Trophoblast cell (in vitro differentiated cells and primary cell): ENCODE data around the gene TMUB2.

Experiments
- DNase-seq, 2 donors: peaks; one replicate each; pipeline ENCODE4 v3.0.0-alpha.2; 2016
- H2AFZ ChIP-seq: 2 replicates; pipeline ENCODE4 v1.6.1; 2013; ENCODE audit warnings: low read length, moderate library complexity, mild to moderate bottlenecking; ENCODE audit not compliant: insufficient read depth, poor library complexity
- H2AK5ac ChIP-seq: 2 replicates; pipeline ENCODE4 v1.6.1; 2013; ENCODE audit warnings: mild to moderate bottlenecking, low read length
- H2BK120ac ChIP-seq: 2 replicates; pipeline ENCODE4 v1.6.1; 2013; ENCODE audit warnings: low read length, mild to moderate bottlenecking, moderate library complexity; ENCODE audit not compliant: insufficient read depth, poor library complexity
- H2BK12ac ChIP-seq: 2 replicates; pipeline ENCODE4 v1.6.1; 2013; ENCODE audit warnings: mild to moderate bottlenecking, low read length, moderate library complexity
- H2BK5ac ChIP-seq: 2 replicates; pipeline ENCODE4 v1.6.1; 2013; ENCODE audit warnings: low read length, low read depth, moderate library complexity, mild to moderate bottlenecking; ENCODE audit not compliant: poor library complexity
- H3K14ac ChIP-seq: 2 replicates; pipeline ENCODE4 v1.6.1; 2013; ENCODE audit warnings: mild to moderate bottlenecking, low read length
- H3K18ac ChIP-seq: 2 replicates; pipeline ENCODE4 v1.6.1; 2013; ENCODE audit warnings: mild to moderate bottlenecking, low read length
- H3K23ac ChIP-seq: 2 replicates; pipeline ENCODE4 v1.6.1; 2013; ENCODE audit warnings: low read length
- H3K27ac ChIP-seq: 2 replicates; pipeline ENCODE4 v1.5.1; 2013; ENCODE audit warnings: low read depth, mild to moderate bottlenecking, inconsistent platforms, low read length, moderate library complexity
- H3K27me3 ChIP-seq: 2 replicates; pipeline ENCODE4 v1.6.1; 2013; ENCODE audit warnings: inconsistent platforms, mild to moderate bottlenecking, low read length, moderate library complexity; ENCODE audit not compliant: insufficient read depth
- H3K36me3 ChIP-seq, 2 experiments: 1 replicate in 1 of 2; 2 replicates in 1 of 2; pipeline ENCODE4 v1.6.1; 2013; ENCODE audit warnings: low read length in 2 of 2, mild to moderate bottlenecking in 2 of 2, moderate library complexity in 1 of 2; ENCODE audit not compliant: insufficient read depth in 2 of 2, control insufficient read depth in 1 of 2
- H3K4ac ChIP-seq: 2 replicates; pipeline ENCODE4 v1.6.1; 2013; ENCODE audit warnings: low read depth, mild to moderate bottlenecking, low read length, moderate library complexity
- H3K4me1 ChIP-seq, 2 experiments: 1 replicate in 1 of 2; 2 replicates in 1 of 2; pipeline ENCODE4 v1.6.1; 2013; ENCODE audit warnings: low read length in 2 of 2, mild to moderate bottlenecking in 2 of 2, moderate library complexity in 1 of 2; ENCODE audit not compliant: insufficient read depth in 2 of 2, control insufficient read depth in 1 of 2
- H3K4me2 ChIP-seq: 2 replicates; pipeline ENCODE4 v1.6.1; 2013; ENCODE audit warnings: inconsistent platforms, mild to moderate bottlenecking, low read length, moderate library complexity
- H3K4me3 ChIP-seq: 2 replicates; pipeline ENCODE4 v1.5.1; 2013; ENCODE audit warnings: mild to moderate bottlenecking, low read depth, low read length, inconsistent platforms
- H3K79me1 ChIP-seq: one replicate; pipeline ENCODE4 v1.6.1; 2013; ENCODE audit warnings: low read length
- H3K79me2 ChIP-seq: 2 replicates; pipeline ENCODE4 v1.6.1; 2013; ENCODE audit warnings: low read length, mild to moderate bottlenecking; ENCODE audit not compliant: control insufficient read depth, insufficient read depth, poor library complexity
- H3K9ac ChIP-seq: 2 replicates; pipeline ENCODE4 v1.6.1; 2013; ENCODE audit warnings: mild to moderate bottlenecking, low read length
- H3K9me3 ChIP-seq: 2 replicates; pipeline ENCODE4 v1.6.1; 2013; ENCODE audit warnings: low read depth, mild to moderate bottlenecking, control low read depth, inconsistent platforms, low read length; ENCODE audit not compliant: insufficient read depth
- H4K12ac ChIP-seq: 2 replicates; pipeline ENCODE4 v1.6.1; 2013; ENCODE audit warnings: low read depth, mild to moderate bottlenecking, low read length, moderate library complexity
- H4K8ac ChIP-seq: 2 replicates; pipeline ENCODE4 v1.6.1; 2013; ENCODE audit warnings: low read depth, mild to moderate bottlenecking, low read length, moderate library complexity
- H4K91ac ChIP-seq: one replicate; pipeline ENCODE4 v1.6.1; 2013; ENCODE audit warnings: low read depth, mild to moderate bottlenecking, low read length, moderate library complexity
- WGBS: extraction: QIAGEN DNeasy Blood & Tissue Kit; methylation state at CpG from one replicate; pipeline ENCODE4 v1.1.7; 2013; ENCODE audit warnings: missing lambda C conversion rate; ENCODE audit not compliant: insufficient read length, insufficient coverage; ENCODE audit errors: extremely low coverage; 5-methylcytosine and 5-hydroxymethylcytosine counted together

Gene TMUB2

DNA sequence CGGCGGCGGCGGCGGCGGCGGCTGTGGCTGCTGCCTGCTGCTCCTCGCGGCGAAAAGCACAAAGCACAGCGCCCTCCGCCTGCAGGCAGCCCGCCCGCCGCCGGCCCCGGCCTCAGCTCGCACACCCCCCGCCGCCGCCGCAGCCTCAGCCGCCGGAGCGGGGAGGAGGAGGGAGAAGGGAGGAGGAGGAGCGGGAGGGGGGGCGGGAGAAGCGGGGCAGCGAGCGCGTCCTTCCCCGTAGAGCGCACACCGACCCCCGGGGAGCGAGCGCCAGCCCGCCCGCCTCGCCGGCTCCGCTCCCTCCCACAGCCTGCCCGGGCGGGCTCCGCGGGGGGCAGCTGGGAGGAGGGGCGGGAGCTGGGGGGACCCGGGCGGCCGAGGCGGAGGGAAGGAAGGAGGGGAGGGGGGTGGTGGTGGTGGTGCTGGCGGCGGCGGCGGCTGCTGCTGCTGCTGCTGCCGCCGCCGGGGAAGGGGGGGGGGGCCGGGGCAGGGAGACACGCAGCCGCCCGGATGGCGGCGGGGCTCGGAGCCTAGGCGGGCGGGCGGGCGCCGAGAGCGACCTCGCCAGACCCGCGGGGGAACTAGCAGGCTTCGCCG is 32.9 kb downstream of the TMUB2 start, which contains the start of gene UBTF:
Gene UBTF (minus strand): TSS at position 60 of the 597 bp plus-strand sequence. CDS start 1,446 bp downstream, outside the sequence.
- H3K9me3 ChIP-seq: no peaks in the 10 kb centered on the region

DNA sequence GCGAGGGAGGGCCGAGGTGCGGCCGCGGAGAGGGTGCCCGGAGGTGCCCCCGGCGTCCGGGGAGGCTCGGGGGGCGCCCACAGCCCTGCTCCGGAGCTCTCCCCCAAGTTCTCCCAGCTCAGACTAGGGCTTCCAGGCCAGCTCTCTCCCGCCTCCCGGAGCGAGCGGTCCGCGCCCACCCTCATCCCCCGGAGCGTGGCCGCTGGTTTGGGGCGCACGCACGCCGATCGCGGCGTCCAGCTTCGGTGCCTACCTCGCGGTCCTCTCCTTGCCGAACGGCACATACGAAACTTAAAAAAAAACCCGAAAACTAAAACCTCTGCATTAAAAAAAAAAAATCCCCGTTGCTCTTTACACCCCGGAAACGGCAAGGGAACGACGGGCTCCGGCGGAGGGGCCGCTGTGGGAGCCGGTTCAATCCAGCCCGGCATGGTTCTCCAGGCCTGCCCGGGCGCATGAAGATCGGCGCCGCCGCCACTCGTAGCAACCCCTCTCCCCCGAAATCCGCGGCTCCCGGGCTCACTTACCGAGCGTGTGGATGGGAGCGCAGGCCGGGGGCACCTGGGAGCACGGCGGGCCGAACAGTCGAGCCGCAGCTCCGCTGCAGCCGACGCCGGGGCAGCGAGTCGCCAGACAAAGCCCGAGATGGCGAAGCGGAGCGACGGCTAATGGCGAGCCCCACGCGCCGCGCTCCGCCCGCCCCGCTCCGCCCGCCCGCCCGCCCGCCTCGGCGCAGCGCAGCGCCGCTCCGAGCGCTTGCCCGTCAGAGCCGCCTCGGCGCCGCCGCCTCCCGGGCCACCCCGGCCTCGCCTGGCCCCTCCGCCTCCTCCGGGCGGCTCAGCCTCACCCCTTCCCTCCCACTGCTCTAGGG is 33.7 kb downstream of the TMUB2 start:
- H3K27ac ChIP-seq: peak overlapping the region; percentile 97
- H3K4ac ChIP-seq: peak overlapping the region; percentile 100
- peak; percentile 12 to 51 for DNase-seq
- peak overlapping the region; percentile 96 for H2BK120ac ChIP-seq
- peak overlapping the region; percentile 93 for H4K12ac ChIP-seq
- peaks cover 32% of the 10 kb centered on the region for H3K79me1 ChIP-seq
- peaks cover 8 to 15% of the 10 kb centered on the region in 2 experiments for H3K4me1 ChIP-seq
- peaks cover 26% of the 10 kb centered on the region for H3K79me2 ChIP-seq
- H3K18ac ChIP-seq: peak overlapping the region; percentile 99
- peaks cover 10 to 24% of the 10 kb centered on the region in 2 experiments for H3K36me3 ChIP-seq
- H3K9me3 ChIP-seq: no peaks in the 10 kb centered on the region
- H2AK5ac ChIP-seq: peak overlapping the region; percentile 97
- peak overlapping the region; percentile 100 for H3K9ac ChIP-seq
- peak overlapping the region; percentile 96 for H2BK5ac ChIP-seq
- peak overlapping the region; percentile 93 for H3K4me2 ChIP-seq
- H3K23ac ChIP-seq: peak overlapping the region; percentile 73
- H4K8ac ChIP-seq: peak overlapping the region; percentile 96
- no peaks in the 10 kb centered on the region for H3K27me3 ChIP-seq
- peak overlapping the region; percentile 78 for H2AFZ ChIP-seq
- peak overlapping the region; percentile 96 for H4K91ac ChIP-seq
- peak overlapping the region; percentile 99 for H3K14ac ChIP-seq
- WGBS: no CpG with 5 or more reads among the region's 108 CpGs
- H3K4me3 ChIP-seq: peak overlapping the region; percentile 98
- peak overlapping the region; percentile 32 for H2BK12ac ChIP-seq

More for the DNA sequence above, 32.9 kb downstream of the TMUB2 start, which contains the start of gene UBTF:
- H2BK5ac ChIP-seq: peak within 1 kb of the TSS; percentile 96
- peak within 1 kb of the TSS; percentile 93 for H3K4me2 ChIP-seq
- H2AK5ac ChIP-seq: peak within 1 kb of the TSS; percentile 97
- peaks cover 18 to 32% of the 10 kb centered on the region in 2 experiments for H3K36me3 ChIP-seq
- peak within 1 kb of the TSS; percentile 96 for H4K8ac ChIP-seq
- H3K79me2 ChIP-seq: peaks cover 26% of the 10 kb centered on the region
- H2AFZ ChIP-seq: peak within 1 kb of the TSS; percentile 78
- H3K4me1 ChIP-seq: peaks cover 8 to 15% of the 10 kb centered on the region in 2 experiments
- H4K91ac ChIP-seq: peak within 1 kb of the TSS; percentile 98
- peak within 1 kb of the TSS; percentile 97 for H3K27ac ChIP-seq
- DNase-seq: peak; percentile 47 to 71
- peak within 1 kb of the TSS; percentile 93 for H4K12ac ChIP-seq
- peak within 1 kb of the TSS; percentile 96 for H2BK120ac ChIP-seq
- H3K23ac ChIP-seq: peak within 1 kb of the TSS; percentile 73
- H3K14ac ChIP-seq: peak within 1 kb of the TSS; percentile 99
- H3K27me3 ChIP-seq: no peaks in the 10 kb centered on the region
- H3K9ac ChIP-seq: peak within 1 kb of the TSS; percentile 100
- peak within 1 kb of the TSS; percentile 32 for H2BK12ac ChIP-seq
- H3K4me3 ChIP-seq: peak within 1 kb of the TSS; percentile 98
- H3K79me1 ChIP-seq: peaks cover 32% of the 10 kb centered on the region
- WGBS: no CpG with 5 or more reads among the region's 76 CpGs
- peak within 1 kb of the TSS; percentile 99 for H3K18ac ChIP-seq
- peak within 1 kb of the TSS; percentile 100 for H3K4ac ChIP-seq

- Histone ChIP-seq H3K27me3 (no peaks in the 10 kb centered on the region), H4K8ac (peak overlapping the region; percentile 87), H3K9me3 (no peaks in the 10 kb centered on the region), H2AK5ac (peak overlapping the region; percentile 57), H3K4me2 (peak overlapping the region; percentile 93), H3K79me1 (peaks cover 32% of the 10 kb centered on the region), H3K18ac (peak overlapping the region; percentile 98), H3K4me1 (peaks cover 8 to 15% of the 10 kb centered on the region in 2 experiments), H2BK12ac (peak overlapping the region; percentile 47), H2BK120ac (no peak overlapping the region), H4K91ac (peak overlapping the region; percentile 87), H3K79me2 (peaks cover 26% of the 10 kb centered on the region), H3K4ac (peak overlapping the region; percentile 95), H3K23ac (no peak overlapping the region), H3K27ac (peak overlapping the region; percentile 97), H4K12ac (peak overlapping the region; percentile 5), H3K14ac (peak overlapping the region; percentile 94), H3K36me3 (peaks cover 4 to 16% of the 10 kb centered on the region in 2 experiments), H3K4me3 (peak overlapping the region; percentile 98), H2AFZ (peak overlapping the region; percentile 74), H2BK5ac (peak overlapping the region; percentile 44), H3K9ac (peak overlapping the region; percentile 67)
- peak; percentile 67 to 82 for DNase-seq
- no CpG with 5 or more reads among the region's 54 CpGs for WGBS
These were observed 34.5 kb downstream of the TMUB2 start for GRCh38 chr17:44221084-44221861.

DNA sequence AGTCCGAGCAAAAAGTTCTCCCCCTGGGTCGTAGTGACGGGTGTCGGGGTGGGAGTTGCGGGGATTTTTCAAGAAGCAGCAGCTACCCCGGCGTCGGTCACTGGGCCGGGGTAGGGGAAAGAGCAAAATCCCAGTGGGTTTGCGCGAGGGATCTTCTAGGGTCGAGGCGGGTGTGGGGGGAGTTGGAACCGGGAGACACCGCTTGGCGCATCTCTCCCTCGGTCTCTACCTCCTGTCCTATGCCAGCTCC is 35.0 kb downstream of the TMUB2 start:
- Histone ChIP-seq H3K4ac (peak overlapping the region; percentile 50), H2AK5ac (no peak overlapping the region), H3K4me2 (peak overlapping the region; percentile 93), H4K12ac (no peak overlapping the region), H3K9ac (peak overlapping the region; percentile 24), H3K4me3 (peak overlapping the region; percentile 42), H2BK120ac (no peak overlapping the region), H2BK12ac (no peak overlapping the region), H3K79me2 (peaks cover 26% of the 10 kb centered on the region), H4K91ac (peak overlapping the region; percentile 39), H3K4me1 (peaks cover 8 to 15% of the 10 kb centered on the region in 2 experiments), H3K27me3 (no peaks in the 10 kb centered on the region), H2AFZ (peak overlapping the region; percentile 70), H4K8ac (peak overlapping the region; percentile 74), H3K9me3 (no peaks in the 10 kb centered on the region), H3K79me1 (peaks cover 32% of the 10 kb centered on the region), H3K36me3 (peaks cover under 1 to 11% of the 10 kb centered on the region in 2 experiments), H3K27ac (peak overlapping the region; percentile 39), H3K18ac (peak overlapping the region; percentile 40), H2BK5ac (no peak overlapping the region), H3K14ac (peak overlapping the region; percentile 26), H3K23ac (no peak overlapping the region)
- no CpG with 5 or more reads among the region's 17 CpGs for WGBS
- DNase-seq: peak in 1 of 2 donors; percentile 9
